PC-3 (cell line): Measurements from ENCODE around the gene RHOH. TPM values are rescaled to one million over a fixed set of nuclear protein-coding genes. Genes with fewer than 3 reads are reported as not detected.

Experiments
- ATAC-seq: fragments of 200-7000 bp; cut with Tn5 transposase; 2 replicates; pipeline ENCODE4 v1.9.1; 2020; ENCODE audit warnings: mild to moderate bottlenecking, moderate library complexity
- BruUV-seq: library from RNA; stranded (reverse); fragments of 400-500 nt; replicated peaks from 2 replicates; lab custom pipeline; 2021; lab: Mats Ljungman, UMichigan
- CTCF ChIA-PET: fragments of 300-600 bp; sonication (Branson Sonifier 250); formaldehyde crosslinking; loops from one replicate; lab custom pipeline; 2022; ENCODE audit warnings: antibody characterized with exemption; lab: Charles Lee
- POLR2A ChIA-PET: fragments of 300-600 bp; sonication (Branson Sonifier 250); formaldehyde crosslinking; loops from one replicate; lab custom pipeline; 2022; ENCODE audit warnings: antibody characterized with exemption; ENCODE audit not compliant: unreplicated experiment; lab: Charles Lee
- DNase-seq: peaks from one replicate; pipeline ENCODE4 v3.0.0-alpha.2; 2015
- H2AFZ ChIP-seq: fragments of 300-600 bp; sonication (generic); 2 replicates; pipeline ENCODE4 v1.6.0; 2016; ENCODE audit warnings: antibody characterized with exemption, low read length
- H3F3A ChIP-seq: fragments of 300-600 bp; sonication (generic); one replicate; pipeline ENCODE4 v1.6.0; 2017; ENCODE audit warnings: antibody characterized with exemption, low read length, control low read depth, mild to moderate bottlenecking; ENCODE audit not compliant: unreplicated experiment
- H3K27ac ChIP-seq: fragments of 300-600 bp; sonication (generic); 2 replicates; pipeline ENCODE4 v1.5.1; 2016; ENCODE audit warnings: mild to moderate bottlenecking, low read length
- H3K27me3 ChIP-seq: fragments of 300-600 bp; sonication (generic); 2 replicates; pipeline ENCODE4 v1.6.1; 2016; ENCODE audit warnings: low read length, mixed read lengths
- H3K36me3 ChIP-seq: fragments of 300-600 bp; sonication (generic); 2 replicates; pipeline ENCODE4 v1.6.1; 2016; ENCODE audit warnings: low read depth, mixed run types, low read length, mixed read lengths
- H3K4me1 ChIP-seq: fragments of 300-600 bp; sonication (generic); 2 replicates; pipeline ENCODE4 v1.5.1; 2016; ENCODE audit warnings: low read length; ENCODE audit not compliant: insufficient read depth
- H3K4me2 ChIP-seq: fragments of 300-600 bp; sonication (generic); 2 replicates; pipeline ENCODE4 v1.6.0; 2016; ENCODE audit warnings: low read length
- H3K4me3 ChIP-seq: fragments of 300-600 bp; sonication (generic); 2 replicates; pipeline ENCODE4 v1.5.1; 2016; ENCODE audit warnings: mild to moderate bottlenecking, low read length, mixed read lengths
- H3K79me2 ChIP-seq: fragments of 300-600 bp; sonication (generic); 2 replicates; pipeline ENCODE4 v1.6.1; 2017; ENCODE audit warnings: low read length, mixed read lengths
- H3K9ac ChIP-seq: fragments of 300-600 bp; sonication (generic); 2 replicates; pipeline ENCODE4 v1.6.0; 2016; ENCODE audit warnings: mild to moderate bottlenecking, low read length
- H3K9me2 ChIP-seq: fragments of 300-600 bp; sonication (generic); replicated peaks from 2 replicates; pipeline ENCODE4 v1.6.1; 2016; ENCODE audit warnings: mixed run types, low read length, mixed read lengths
- H3K9me3 ChIP-seq: fragments of 300-600 bp; sonication (generic); 2 replicates; pipeline ENCODE4 v1.6.1; 2016; ENCODE audit warnings: low read length, mixed read lengths
- H4K20me1 ChIP-seq: fragments of 300-600 bp; sonication (generic); 2 replicates; pipeline ENCODE4 v1.6.1; 2016; ENCODE audit warnings: low read length, mixed read lengths
- EZH2 ChIP-seq: fragments of 300-600 bp; sonication (generic); IDR thresholded peaks from one replicate; pipeline ENCODE4 v1.6.1; 2017; ENCODE audit warnings: antibody characterized with exemption, mild to moderate bottlenecking, low read length; ENCODE audit not compliant: unreplicated experiment
- EZH2phosphoT487 ChIP-seq: fragments of 300-600 bp; sonication (generic); IDR thresholded peaks from 2 replicates; pipeline ENCODE4 v1.6.1; 2018; ENCODE audit warnings: mild to moderate bottlenecking, antibody characterized with exemption, low read length, borderline replicate concordance
- intact Hi-C: fragments of 100-400 bp; cut with micrococcal nuclease; formaldehyde crosslinking; loops from 2 replicates; pipeline ENCODE4 v1.9.0; 2023
- total RNA-seq: library from RNA; depleted of rRNA; stranded (reverse); fragments of >200 nt; gene quantifications from 2 replicates; pipeline ENCODE4 v1.2.3, GENCODE V29; 2014
- TF ChIP-seq, protein P1 (sequence below): fragments of 300-600 bp; sonication (generic); conservative IDR thresholded peaks from 2 replicates; pipeline ENCODE4 v1.5.1; 2017; ENCODE audit warnings: antibody characterized with exemption, low read depth, mild to moderate bottlenecking, low read length

Gene RHOH
- total RNA-seq, 1 experiment from 2014 or later = not detected

DNA sequence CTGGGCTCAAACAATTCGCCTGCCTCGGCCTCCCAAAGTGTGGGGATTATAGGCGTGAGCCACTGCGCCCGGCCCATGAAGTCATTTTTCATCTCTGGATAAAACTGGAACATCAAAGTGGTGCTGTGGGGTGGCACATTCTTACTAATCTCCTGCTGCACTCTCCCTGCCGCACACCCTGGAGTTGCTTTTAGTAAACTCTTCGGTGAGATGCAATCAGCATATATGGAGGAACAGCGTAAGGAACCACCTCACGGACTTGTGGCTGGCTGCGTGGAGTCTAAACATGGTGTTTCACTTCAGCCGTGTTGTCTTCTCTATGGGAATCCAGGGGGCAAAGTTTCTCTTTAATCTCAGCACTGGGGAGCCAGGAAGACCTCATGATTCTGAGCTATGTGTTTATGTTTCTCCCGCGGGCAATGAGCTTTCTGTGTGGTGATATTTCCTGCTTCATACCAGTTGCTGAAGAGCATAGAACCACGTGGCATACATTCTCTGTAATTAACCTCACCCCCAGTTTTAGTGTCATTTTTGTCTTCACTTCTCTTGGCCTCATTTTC, 2.1 kb upstream of the RHOH start:
- H4K20me1 ChIP-seq = no peaks in the 10 kb centered on the region
- H2AFZ ChIP-seq = no peak overlapping the region
- H3K9me2 ChIP-seq = no peaks in the 10 kb centered on the region
- no peaks in the 10 kb centered on the region for H3K9me3 ChIP-seq
- ATAC-seq (no peak), DNase-seq (no peak)
- CTCF ChIA-PET = no interaction called here
- POLR2A ChIA-PET = no interaction called here
- no TSS peak for BruUV-seq
- H3K79me2 ChIP-seq = no peaks in the 10 kb centered on the region
- H3K4me3 ChIP-seq = no peak overlapping the region
- intact Hi-C loops = no loop called here
- no peaks in the 10 kb centered on the region for H3F3A ChIP-seq
- no peaks in the 10 kb centered on the region for H3K27me3 ChIP-seq
- H3K4me2 ChIP-seq = no peak overlapping the region
- H3K4me1 ChIP-seq = peaks cover 31% of the 10 kb centered on the region
- H3K9ac ChIP-seq = no peak overlapping the region
- no peaks in the 10 kb centered on the region for H3K36me3 ChIP-seq
- H3K27ac ChIP-seq = no peak overlapping the region
- TF ChIP-seq, protein P1, sequence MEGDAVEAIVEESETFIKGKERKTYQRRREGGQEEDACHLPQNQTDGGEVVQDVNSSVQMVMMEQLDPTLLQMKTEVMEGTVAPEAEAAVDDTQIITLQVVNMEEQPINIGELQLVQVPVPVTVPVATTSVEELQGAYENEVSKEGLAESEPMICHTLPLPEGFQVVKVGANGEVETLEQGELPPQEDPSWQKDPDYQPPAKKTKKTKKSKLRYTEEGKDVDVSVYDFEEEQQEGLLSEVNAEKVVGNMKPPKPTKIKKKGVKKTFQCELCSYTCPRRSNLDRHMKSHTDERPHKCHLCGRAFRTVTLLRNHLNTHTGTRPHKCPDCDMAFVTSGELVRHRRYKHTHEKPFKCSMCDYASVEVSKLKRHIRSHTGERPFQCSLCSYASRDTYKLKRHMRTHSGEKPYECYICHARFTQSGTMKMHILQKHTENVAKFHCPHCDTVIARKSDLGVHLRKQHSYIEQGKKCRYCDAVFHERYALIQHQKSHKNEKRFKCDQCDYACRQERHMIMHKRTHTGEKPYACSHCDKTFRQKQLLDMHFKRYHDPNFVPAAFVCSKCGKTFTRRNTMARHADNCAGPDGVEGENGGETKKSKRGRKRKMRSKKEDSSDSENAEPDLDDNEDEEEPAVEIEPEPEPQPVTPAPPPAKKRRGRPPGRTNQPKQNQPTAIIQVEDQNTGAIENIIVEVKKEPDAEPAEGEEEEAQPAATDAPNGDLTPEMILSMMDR = no peak
- TF ChIP-seq EZH2 (no peak), EZH2phosphoT487 (no peak)

GRCh38 chr4:40195182-40196177, 1.4 kb upstream of the RHOH start:
- Histone ChIP-seq H3K27ac (no peak overlapping the region), H3K36me3 (no peaks in the 10 kb centered on the region), H3K9me2 (no peaks in the 10 kb centered on the region), H3K9me3 (no peaks in the 10 kb centered on the region), H3K79me2 (no peaks in the 10 kb centered on the region), H4K20me1 (no peaks in the 10 kb centered on the region), H3K27me3 (no peaks in the 10 kb centered on the region), H3K9ac (no peak overlapping the region), H3K4me3 (no peak overlapping the region), H3K4me1 (peaks cover 28% of the 10 kb centered on the region), H3K4me2 (no peak overlapping the region), H3F3A (no peaks in the 10 kb centered on the region), H2AFZ (no peak overlapping the region)
- POLR2A ChIA-PET = no interaction called here
- CTCF ChIA-PET = no interaction called here
- intact Hi-C loops = no loop called here
- no TSS peak for BruUV-seq
- ATAC-seq = no peak
- DNase-seq = no peak
- TF ChIP-seq, protein P1 = no peak
- no peak for TF ChIP-seq EZH2
- TF ChIP-seq EZH2phosphoT487 = no peak

DNA sequence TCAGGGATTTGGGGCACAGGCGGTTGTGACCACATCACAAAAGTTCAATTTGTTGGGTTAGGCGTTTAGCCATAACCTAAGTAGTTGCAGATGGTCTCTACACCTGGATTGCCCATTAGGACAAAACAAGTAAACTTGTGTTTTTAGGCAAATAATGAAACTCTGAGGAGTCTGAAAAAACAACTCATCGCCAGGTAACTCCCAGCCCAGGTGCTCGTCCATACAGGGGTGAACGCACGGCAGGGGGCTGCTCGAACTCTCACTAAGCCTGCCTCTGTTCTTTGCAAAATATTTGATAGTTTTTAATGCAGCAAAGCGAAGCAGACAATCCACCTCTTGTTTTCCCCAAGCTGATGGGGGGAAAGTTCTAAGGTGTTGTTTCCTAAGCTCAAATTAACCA, 559 bp upstream of the RHOH start:
- Histone ChIP-seq H3K36me3 (no peaks in the 10 kb centered on the region), H3K4me3 (no peak overlapping the region), H3K9ac (no peak overlapping the region), H3K4me1 (peaks cover 26% of the 10 kb centered on the region), H3K27me3 (no peaks in the 10 kb centered on the region), H3K9me2 (no peaks in the 10 kb centered on the region), H2AFZ (no peak overlapping the region), H3F3A (no peaks in the 10 kb centered on the region), H4K20me1 (no peaks in the 10 kb centered on the region), H3K79me2 (no peaks in the 10 kb centered on the region), H3K9me3 (no peaks in the 10 kb centered on the region), H3K4me2 (no peak overlapping the region), H3K27ac (no peak overlapping the region)
- intact Hi-C loops = no loop called here
- ATAC-seq (no peak), DNase-seq (no peak)
- no TSS peak for BruUV-seq
- ChIA-PET CTCF (no interaction called here), POLR2A (no interaction called here)
- no peak for TF ChIP-seq EZH2phosphoT487
- TF ChIP-seq, protein P1 = no peak
- TF ChIP-seq EZH2 = no peak
